Lung (tissue), 12 donors: ENCODE results near the gene SPON1. TPM values are rescaled to one million over a fixed set of nuclear protein-coding genes. Genes with fewer than 3 reads are reported as not detected.

Experiments
- ATAC-seq: fragments of 200-7000 bp; cut with Tn5 transposase; one replicate; pipeline ENCODE4 v1.9.1; 2020; ENCODE audit warnings: moderate number of reproducible peaks; ENCODE audit not compliant: insufficient read depth, low FRiP score
- DNase-seq, 3 donors: peaks; one replicate each; pipeline ENCODE4 v3.0.0-alpha.2; 2013 to 2017
- H3K27ac ChIP-seq, 2 donors: one replicate each; pipeline ENCODE4 v1.5.1; 2013; ENCODE audit warnings: mild to moderate bottlenecking in 2 of 2, moderate library complexity in 2 of 2, control low read depth in 1 of 2, inconsistent platforms in 1 of 2, low read depth in 1 of 2, low read length in 1 of 2
- H3K27me3 ChIP-seq, 3 donors: one replicate each; pipeline ENCODE4 v1.5.1; 2013; ENCODE audit warnings: low read length in 2 of 3; ENCODE audit not compliant: control insufficient read depth in 3 of 3, insufficient read depth in 3 of 3
- H3K36me3 ChIP-seq, 4 donors: one replicate each; pipeline ENCODE4 v1.5.1; 2013; ENCODE audit warnings: low read length in 4 of 4, mild to moderate bottlenecking in 1 of 4, moderate library complexity in 1 of 4; ENCODE audit not compliant: control insufficient read depth in 4 of 4, insufficient read depth in 4 of 4
- H3K4me1 ChIP-seq, 5 donors: one replicate each; pipeline ENCODE4 v1.5.1; 2013; ENCODE audit warnings: low read length in 5 of 5, mild to moderate bottlenecking in 2 of 5, moderate library complexity in 1 of 5; ENCODE audit not compliant: control insufficient read depth in 5 of 5, insufficient read depth in 5 of 5
- H3K4me3 ChIP-seq: one replicate; pipeline ENCODE4 v1.5.1; 2013; ENCODE audit warnings: mild to moderate bottlenecking, control low read depth, moderate library complexity
- H3K9ac ChIP-seq, 2 donors: one replicate each; pipeline ENCODE4 v1.5.1; 2013; ENCODE audit warnings: low read length in 2 of 2, control low read depth in 1 of 2; ENCODE audit not compliant: insufficient read depth in 1 of 2
- H3K9me3 ChIP-seq, 4 donors: one replicate each; pipeline ENCODE4 v1.5.1; 2013; ENCODE audit warnings: low read length in 3 of 4, mild to moderate bottlenecking in 1 of 4, moderate library complexity in 1 of 4; ENCODE audit not compliant: control insufficient read depth in 4 of 4, insufficient read depth in 3 of 4
- WGBS, 2 donors: extraction: QIAGEN DNeasy Blood & Tissue Kit; methylation state at CpG; one replicate each; pipeline ENCODE4 v1.1.7; 2013; 5-methylcytosine and 5-hydroxymethylcytosine counted together
- polyA plus RNA-seq, 2 donors: library from polyadenylated mRNA; stranded (reverse); fragments of 200-250 nt; gene quantifications; one replicate each; pipeline ENCODE4 v1.2.1, GENCODE V29; 2013
- total RNA-seq, 2 donors: library from RNA; depleted of rRNA in 1 of 2; stranded (reverse); fragments of >200 nt in 1 of 2; gene quantifications; one replicate each; pipeline ENCODE4 v1.2.1, GENCODE V29; 2014 to 2021
- TF ChIP-seq, protein P1 (sequence below): IDR thresholded peaks from 2 replicates; pipeline ENCODE4 v1.5.1; 2012; ENCODE audit warnings: mild to moderate bottlenecking; ENCODE audit errors: control extremely low read depth, extremely low read depth
- donor health status: control.
- donor health status: control.
- donor health status: Bipolar disorder and iron deficiency.
- donor health status: healthy.
- donor health status: DM: yes; HTN: yes; CAD: no.

SPON1 gene
- total and polyA plus RNA-seq, 4 donors: 8.4 to 98.6 (median 59.9) TPM

DNA sequence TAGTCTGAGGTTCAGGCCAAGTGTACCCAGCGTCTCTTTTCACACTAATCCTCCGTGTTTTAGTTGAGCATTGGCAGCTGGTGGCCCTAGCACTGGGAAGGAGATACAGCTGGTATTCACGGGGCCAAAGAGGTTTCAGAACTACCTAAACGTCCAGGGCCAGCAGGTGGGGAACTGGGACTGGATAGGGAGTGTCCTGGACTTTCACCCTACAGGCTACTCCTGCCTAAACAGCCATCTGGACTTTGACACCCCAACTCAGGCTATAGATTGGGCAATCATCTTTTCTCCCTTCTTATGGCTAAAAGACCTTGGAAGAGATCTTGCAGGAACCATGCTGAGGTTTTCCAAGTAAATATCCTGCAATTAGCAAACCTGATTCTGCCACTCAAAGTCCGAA is 2.8 kb downstream of the SPON1 start:
- no peak for DNase-seq
- Histone ChIP-seq H3K9ac (peak overlapping the region in 1 of 2 donors; percentile 2), H3K4me1 (peaks cover 0 to 42% (median 10%) of the 10 kb centered on the region in 5 donors), H3K36me3 (peaks cover 0 to 3% (median 0%) of the 10 kb centered on the region in 4 donors), H3K27ac (no peak overlapping the region), H3K9me3 (peaks cover 0 to 3% (median 0%) of the 10 kb centered on the region in 4 donors), H3K27me3 (peaks cover 0 to 41% (median 8%) of the 10 kb centered on the region in 3 donors), H3K4me3 (no peak overlapping the region)
- 66 to 69% methylated on average over 5 of the region's 5 CpGs for WGBS, 2 donors
- no peak for ATAC-seq
- TF ChIP-seq, protein P1, sequence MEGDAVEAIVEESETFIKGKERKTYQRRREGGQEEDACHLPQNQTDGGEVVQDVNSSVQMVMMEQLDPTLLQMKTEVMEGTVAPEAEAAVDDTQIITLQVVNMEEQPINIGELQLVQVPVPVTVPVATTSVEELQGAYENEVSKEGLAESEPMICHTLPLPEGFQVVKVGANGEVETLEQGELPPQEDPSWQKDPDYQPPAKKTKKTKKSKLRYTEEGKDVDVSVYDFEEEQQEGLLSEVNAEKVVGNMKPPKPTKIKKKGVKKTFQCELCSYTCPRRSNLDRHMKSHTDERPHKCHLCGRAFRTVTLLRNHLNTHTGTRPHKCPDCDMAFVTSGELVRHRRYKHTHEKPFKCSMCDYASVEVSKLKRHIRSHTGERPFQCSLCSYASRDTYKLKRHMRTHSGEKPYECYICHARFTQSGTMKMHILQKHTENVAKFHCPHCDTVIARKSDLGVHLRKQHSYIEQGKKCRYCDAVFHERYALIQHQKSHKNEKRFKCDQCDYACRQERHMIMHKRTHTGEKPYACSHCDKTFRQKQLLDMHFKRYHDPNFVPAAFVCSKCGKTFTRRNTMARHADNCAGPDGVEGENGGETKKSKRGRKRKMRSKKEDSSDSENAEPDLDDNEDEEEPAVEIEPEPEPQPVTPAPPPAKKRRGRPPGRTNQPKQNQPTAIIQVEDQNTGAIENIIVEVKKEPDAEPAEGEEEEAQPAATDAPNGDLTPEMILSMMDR: no peak

DNA sequence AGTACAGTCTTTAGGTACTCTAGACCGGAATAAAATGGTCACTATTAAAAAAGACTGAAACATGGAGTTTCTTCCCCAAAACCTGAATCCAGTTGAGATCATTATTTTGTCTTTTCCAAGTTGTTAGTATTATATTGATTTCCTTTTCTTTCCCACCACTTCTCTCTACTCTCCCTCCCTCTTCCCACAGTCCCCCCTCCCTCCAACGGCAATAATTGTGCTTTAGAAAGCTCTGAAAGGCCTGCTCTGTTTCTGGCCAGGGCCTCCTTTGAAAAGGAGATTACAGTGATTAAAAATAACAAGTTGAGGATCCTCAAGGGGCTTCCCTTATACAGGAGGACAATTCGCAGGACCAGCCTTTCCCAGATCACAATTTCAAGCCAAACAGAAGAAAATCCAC is 3.5 kb downstream of the SPON1 start:
- peaks cover 0 to 35% (median 8%) of the 10 kb centered on the region in 3 donors for H3K27me3 ChIP-seq
- DNase-seq (no peak), ATAC-seq (no peak)
- 81 to 83% methylated on average over 3 of the region's 3 CpGs for WGBS, 2 donors
- H3K36me3 ChIP-seq: peaks cover 0 to 3% (median 0%) of the 10 kb centered on the region in 4 donors
- no peak overlapping the region for H3K4me3 ChIP-seq
- no peak overlapping the region for H3K27ac ChIP-seq
- no peak overlapping the region for H3K9ac ChIP-seq
- peaks cover 0 to 44% (median 11%) of the 10 kb centered on the region in 5 donors for H3K4me1 ChIP-seq
- H3K9me3 ChIP-seq: peaks cover 0 to 3% (median 0%) of the 10 kb centered on the region in 4 donors
- TF ChIP-seq, protein P1: no peak

DNA sequence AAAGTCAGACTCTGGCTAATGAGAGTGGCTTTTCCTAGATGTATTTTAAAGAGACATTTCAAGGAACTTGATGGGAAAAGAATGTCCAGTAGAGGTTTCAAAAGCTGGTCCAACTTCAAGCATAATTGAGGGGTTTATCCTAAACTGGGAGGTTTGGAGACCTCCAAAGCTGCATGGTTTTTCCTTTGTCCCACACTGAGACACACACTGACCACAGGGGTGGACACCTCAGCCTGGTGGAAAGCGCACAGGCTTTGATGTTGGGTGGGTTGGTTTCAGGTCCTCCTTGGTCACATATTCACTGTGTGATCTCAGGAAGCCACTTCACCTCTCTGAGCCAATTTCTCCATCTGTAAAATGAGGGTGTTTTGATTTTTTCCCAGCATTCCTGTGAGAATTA is 4.0 kb downstream of the SPON1 start:
- Histone ChIP-seq H3K27ac (no peak overlapping the region), H3K4me3 (no peak overlapping the region), H3K27me3 (peaks cover 0 to 31% (median 8%) of the 10 kb centered on the region in 3 donors), H3K9ac (no peak overlapping the region), H3K4me1 (peaks cover 0 to 48% (median 13%) of the 10 kb centered on the region in 5 donors), H3K36me3 (peaks cover 0 to 3% (median 0%) of the 10 kb centered on the region in 4 donors), H3K9me3 (peaks cover 0 to 3% (median 0%) of the 10 kb centered on the region in 4 donors)
- ATAC-seq: no peak
- TF ChIP-seq, protein P1: no peak
- DNase-seq: no peak
- WGBS, 2 donors: 95 to 98% methylated on average over 1 of the region's 1 CpG

DNA sequence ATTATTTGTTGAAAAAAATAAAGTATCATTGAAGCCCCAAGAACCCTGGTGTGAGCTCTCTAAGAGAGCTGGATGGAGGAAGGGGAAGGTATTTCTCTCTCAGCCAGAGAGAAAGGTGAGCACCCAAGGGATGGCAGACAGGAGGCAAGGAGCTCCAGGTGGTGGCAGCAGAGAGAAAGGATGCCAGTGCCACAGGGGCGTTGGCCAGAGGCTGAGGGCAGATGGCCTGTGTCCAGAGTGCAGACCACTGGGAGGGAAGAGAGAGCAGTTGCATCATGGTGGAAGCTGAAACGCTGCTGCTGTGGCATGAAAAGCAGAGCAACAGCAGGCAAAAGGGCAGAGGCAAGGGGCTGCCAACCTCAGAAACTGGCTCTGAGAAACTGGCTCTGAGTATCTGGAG is 8.5 kb downstream of the SPON1 start:
- ATAC-seq: no peak
- Histone ChIP-seq H3K4me3 (no peak overlapping the region), H3K27ac (no peak overlapping the region), H3K4me1 (peaks cover 0 to 41% (median 5%) of the 10 kb centered on the region in 5 donors), H3K27me3 (peaks cover 0 to 6% (median 3%) of the 10 kb centered on the region in 3 donors), H3K9me3 (no peaks in the 10 kb centered on the region), H3K36me3 (peaks cover 0 to 3% (median 0%) of the 10 kb centered on the region in 4 donors), H3K9ac (no peak overlapping the region)
- TF ChIP-seq, protein P1: no peak
- DNase-seq: no peak
- WGBS, 2 donors: 36 to 39% methylated on average over 2 of the region's 2 CpGs
